Central memory CD8-positive, alpha-beta T cell (primary cell): ENCODE data around the gene ERC2.

ENCODE experiments used
- ATAC-seq: fragments of 150-1000 bp; cut with Tn5 transposase; replicated peaks from 2 replicates; pipeline ENCODE4 v1.10.0; 2022; ENCODE audit warnings: mild to moderate bottlenecking, moderate FRiP score, moderate number of reproducible peaks; ENCODE audit not compliant: poor library complexity, severe bottlenecking; ENCODE audit errors: extremely low read depth
- DNase-seq, 2 donors: peaks; one replicate each; pipeline ENCODE4 v3.0.0; 2021; ENCODE audit warnings: low spot score in 2 of 2
- H3K27ac Mint-ChIP-seq: one replicate; pipeline ENCODE4 v1.8.0; 2022; ENCODE audit warnings: low read depth, mild to moderate bottlenecking, moderate library complexity, mixed read lengths
- H3K27me3 Mint-ChIP-seq: one replicate; pipeline ENCODE4 v1.8.0; 2022; ENCODE audit warnings: mixed read lengths
- H3K36me3 Mint-ChIP-seq: one replicate; pipeline ENCODE4 v1.8.0; 2022; ENCODE audit warnings: mild to moderate bottlenecking, moderate library complexity, mixed read lengths; ENCODE audit not compliant: insufficient read depth
- H3K4me1 Mint-ChIP-seq: one replicate; pipeline ENCODE4 v1.8.0; 2022; ENCODE audit warnings: mixed read lengths
- H3K4me3 Mint-ChIP-seq: one replicate; pipeline ENCODE4 v1.8.0; 2022; ENCODE audit warnings: mild to moderate bottlenecking, moderate library complexity, mixed read lengths
- H3K9me3 Mint-ChIP-seq: one replicate; pipeline ENCODE4 v1.8.0; 2022; ENCODE audit warnings: mixed read lengths

ERC2 gene

DNA sequence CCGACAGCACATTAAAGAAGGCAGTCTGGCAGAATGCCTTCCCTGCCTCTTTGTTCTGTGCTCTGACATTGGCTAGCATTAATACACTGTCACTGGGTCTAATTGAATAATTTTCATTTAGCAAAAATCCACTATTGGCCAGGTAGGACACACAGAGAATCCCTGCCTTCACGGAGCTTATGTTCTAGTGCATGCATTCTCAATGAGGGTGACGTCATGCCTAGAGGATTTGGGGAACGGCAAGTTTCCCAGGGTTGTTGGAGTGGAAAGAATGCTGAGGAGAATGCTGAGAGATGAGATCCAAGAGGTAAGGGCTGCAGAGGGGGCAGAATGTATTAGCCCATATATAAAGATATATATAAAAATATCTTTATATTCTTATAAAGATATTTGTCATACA lies 284.7 kb downstream of the ERC2 start:
- Mint-ChIP-seq H3K4me1 (no peaks in the 10 kb centered on the region), H3K4me3 (no peak overlapping the region), H3K27ac (no peak overlapping the region), H3K36me3 (no peaks in the 10 kb centered on the region), H3K27me3 (no peaks in the 10 kb centered on the region), H3K9me3 (peaks cover 5% of the 10 kb centered on the region)
- ATAC-seq, result no peak
- no peak for DNase-seq

DNA sequence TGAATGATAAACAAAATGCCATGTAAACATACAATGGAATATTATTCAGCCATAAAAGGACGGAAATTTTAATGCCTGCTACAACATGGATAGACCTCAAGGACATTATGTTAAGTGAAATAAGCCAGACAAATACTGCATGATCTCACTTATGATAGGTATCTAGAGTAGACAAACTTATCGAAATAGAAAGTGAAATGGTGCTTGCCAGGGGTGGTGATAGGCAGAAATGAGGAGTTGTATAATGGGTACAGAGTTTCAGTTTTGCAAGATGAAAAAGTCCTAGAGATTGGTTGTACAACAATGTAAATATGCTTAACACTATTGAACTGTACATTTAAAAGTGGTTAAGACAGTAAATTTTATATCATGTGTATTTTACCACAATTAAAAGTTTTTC lies 287.8 kb downstream of the ERC2 start:
- H3K27me3 Mint-ChIP-seq, result no peaks in the 10 kb centered on the region
- DNase-seq (no peak), ATAC-seq (no peak)
- peaks cover 5% of the 10 kb centered on the region for H3K9me3 Mint-ChIP-seq
- H3K4me1 Mint-ChIP-seq, result no peaks in the 10 kb centered on the region
- no peak overlapping the region for H3K27ac Mint-ChIP-seq
- H3K4me3 Mint-ChIP-seq, result no peak overlapping the region
- H3K36me3 Mint-ChIP-seq, result no peaks in the 10 kb centered on the region

GRCh38 chr3:56173601-56174000 lies 294.7 kb downstream of the ERC2 start:
- no peak for DNase-seq
- H3K4me1 Mint-ChIP-seq, result no peaks in the 10 kb centered on the region

GRCh38 chr3:56164436-56164835 lies 303.8 kb downstream of the ERC2 start:
- no peak overlapping the region for H3K4me3 Mint-ChIP-seq
- H3K4me1 Mint-ChIP-seq, result no peaks in the 10 kb centered on the region
- ATAC-seq (no peak), DNase-seq (no peak)
- no peaks in the 10 kb centered on the region for H3K36me3 Mint-ChIP-seq
- H3K27me3 Mint-ChIP-seq, result no peaks in the 10 kb centered on the region
- H3K9me3 Mint-ChIP-seq, result peaks cover 17% of the 10 kb centered on the region
- no peak overlapping the region for H3K27ac Mint-ChIP-seq

More at GRCh38 chr3:56173601-56174000, 294.7 kb downstream of the ERC2 start:
- H3K27me3 Mint-ChIP-seq, result no peaks in the 10 kb centered on the region
- H3K27ac Mint-ChIP-seq, result no peak overlapping the region
- H3K9me3 Mint-ChIP-seq, result no peaks in the 10 kb centered on the region
- no peak overlapping the region for H3K4me3 Mint-ChIP-seq
- no peak for ATAC-seq
- no peaks in the 10 kb centered on the region for H3K36me3 Mint-ChIP-seq

DNA sequence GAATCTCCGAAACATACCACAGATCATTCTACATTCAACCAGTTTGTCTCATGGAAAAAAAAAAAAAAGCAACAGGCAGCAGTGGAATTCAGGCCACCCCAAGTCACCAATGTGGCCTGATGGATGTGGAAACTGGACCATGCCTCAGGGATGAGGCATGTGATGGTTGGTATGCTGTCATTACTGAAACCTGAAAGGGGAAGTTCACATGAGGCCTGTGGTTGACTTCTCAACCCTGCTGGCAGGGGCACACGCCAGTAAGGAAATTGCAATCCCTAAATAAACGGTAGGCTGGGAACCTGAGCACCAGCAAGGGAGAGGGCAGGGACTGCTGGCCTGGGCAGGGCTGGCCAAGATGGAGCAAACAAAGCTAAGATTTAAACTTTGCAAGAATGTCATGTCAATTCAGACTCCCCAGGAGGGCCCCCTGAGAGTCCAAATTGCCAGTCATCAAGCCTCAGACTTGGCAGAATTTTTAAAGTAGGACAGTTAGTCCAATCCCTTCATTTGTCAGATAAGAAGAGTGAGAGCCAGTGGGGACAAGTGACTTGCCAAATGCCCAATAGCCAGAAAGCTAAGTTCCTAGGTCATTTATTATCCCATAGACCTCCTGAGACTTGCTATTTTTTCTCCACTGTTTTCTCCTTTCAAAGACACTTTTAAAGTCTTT lies 310.4 kb downstream of the ERC2 start:
- H3K27ac Mint-ChIP-seq, result no peak overlapping the region
- H3K36me3 Mint-ChIP-seq, result no peaks in the 10 kb centered on the region
- H3K9me3 Mint-ChIP-seq, result peaks cover 14% of the 10 kb centered on the region
- no peak for DNase-seq
- no peak overlapping the region for H3K4me3 Mint-ChIP-seq
- no peaks in the 10 kb centered on the region for H3K27me3 Mint-ChIP-seq
- H3K4me1 Mint-ChIP-seq, result no peaks in the 10 kb centered on the region
- no peak for ATAC-seq

DNA sequence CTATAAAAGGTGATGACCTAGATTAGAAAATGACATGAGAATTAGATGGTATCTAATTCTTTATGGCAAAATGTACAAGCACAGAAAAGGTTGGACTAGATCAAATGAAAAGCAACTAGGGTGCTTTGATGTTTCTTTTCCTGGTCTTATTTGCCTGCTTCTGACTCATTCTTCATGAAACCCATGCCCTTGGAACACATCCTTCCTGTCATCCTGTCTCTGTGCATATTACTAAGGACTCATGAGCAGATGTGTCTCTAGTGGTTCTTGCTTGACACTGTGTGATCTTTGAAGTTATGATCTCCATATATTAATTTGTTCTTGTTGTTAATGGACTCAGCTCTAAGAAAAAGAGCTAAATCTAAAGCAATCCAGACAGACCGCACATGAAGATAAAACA lies 314.0 kb downstream of the ERC2 start:
- no peak for ATAC-seq
- H3K36me3 Mint-ChIP-seq, result no peaks in the 10 kb centered on the region
- H3K27me3 Mint-ChIP-seq, result no peaks in the 10 kb centered on the region
- H3K4me1 Mint-ChIP-seq, result no peaks in the 10 kb centered on the region
- peaks cover 4% of the 10 kb centered on the region for H3K9me3 Mint-ChIP-seq
- no peak overlapping the region for H3K4me3 Mint-ChIP-seq
- no peak for DNase-seq
- no peak overlapping the region for H3K27ac Mint-ChIP-seq

DNA sequence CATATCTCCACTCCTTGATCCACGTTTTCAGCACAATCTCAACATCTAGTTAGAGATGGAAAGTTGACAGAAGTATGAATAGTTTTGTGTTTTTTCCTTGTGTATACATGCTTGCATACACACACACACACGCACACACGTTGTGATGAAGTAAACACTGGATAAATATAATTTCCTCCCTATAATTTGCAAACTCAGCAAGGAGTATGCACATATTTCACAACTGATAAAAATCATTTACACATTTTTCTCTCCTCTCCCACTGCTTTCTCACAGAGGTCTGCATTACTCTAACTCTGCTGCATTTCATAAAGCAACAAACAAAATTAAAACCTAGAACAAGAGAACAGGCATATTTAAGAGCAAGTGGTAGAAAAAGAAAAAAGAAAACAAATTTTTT lies 320.9 kb downstream of the ERC2 start:
- H3K4me3 Mint-ChIP-seq, result no peak overlapping the region
- DNase-seq (no peak), ATAC-seq (no peak)
- H3K27ac Mint-ChIP-seq, result no peak overlapping the region
- H3K36me3 Mint-ChIP-seq, result no peaks in the 10 kb centered on the region
- H3K27me3 Mint-ChIP-seq, result no peaks in the 10 kb centered on the region
- H3K9me3 Mint-ChIP-seq, result no peaks in the 10 kb centered on the region
- H3K4me1 Mint-ChIP-seq, result no peaks in the 10 kb centered on the region

GRCh38 chr3:56145410-56145809 lies 322.9 kb downstream of the ERC2 start:
- peaks cover 6% of the 10 kb centered on the region for H3K9me3 Mint-ChIP-seq
- ATAC-seq (no peak), DNase-seq (no peak)
- H3K27ac Mint-ChIP-seq, result no peak overlapping the region
- H3K4me3 Mint-ChIP-seq, result no peak overlapping the region
- H3K36me3 Mint-ChIP-seq, result no peaks in the 10 kb centered on the region
- H3K4me1 Mint-ChIP-seq, result no peaks in the 10 kb centered on the region
- no peaks in the 10 kb centered on the region for H3K27me3 Mint-ChIP-seq

- H3K36me3 Mint-ChIP-seq, result no peaks in the 10 kb centered on the region
- H3K27ac Mint-ChIP-seq, result no peak overlapping the region
- ATAC-seq (no peak), DNase-seq (no peak)
- H3K9me3 Mint-ChIP-seq, result peaks cover 6% of the 10 kb centered on the region
- H3K27me3 Mint-ChIP-seq, result no peaks in the 10 kb centered on the region
- no peaks in the 10 kb centered on the region for H3K4me1 Mint-ChIP-seq
- no peak overlapping the region for H3K4me3 Mint-ChIP-seq
Observed at GRCh38 chr3:56144805-56145204, 323.5 kb downstream of the ERC2 start.

- ATAC-seq (no peak), DNase-seq (no peak)
- no peaks in the 10 kb centered on the region for H3K4me1 Mint-ChIP-seq
- H3K36me3 Mint-ChIP-seq, result no peaks in the 10 kb centered on the region
- H3K27ac Mint-ChIP-seq, result no peak overlapping the region
- no peaks in the 10 kb centered on the region for H3K27me3 Mint-ChIP-seq
- no peak overlapping the region for H3K4me3 Mint-ChIP-seq
- peaks cover 6% of the 10 kb centered on the region for H3K9me3 Mint-ChIP-seq
Observed at GRCh38 chr3:56137415-56137814, 330.9 kb downstream of the ERC2 start.

GRCh38 chr3:56136514-56136913 lies 331.8 kb downstream of the ERC2 start:
- DNase-seq, result no peak
- peaks cover 6% of the 10 kb centered on the region for H3K9me3 Mint-ChIP-seq
- no peak overlapping the region for H3K4me3 Mint-ChIP-seq
- no peaks in the 10 kb centered on the region for H3K4me1 Mint-ChIP-seq
- H3K36me3 Mint-ChIP-seq, result no peaks in the 10 kb centered on the region
- no peaks in the 10 kb centered on the region for H3K27me3 Mint-ChIP-seq
- no peak for ATAC-seq
- no peak overlapping the region for H3K27ac Mint-ChIP-seq

DNA sequence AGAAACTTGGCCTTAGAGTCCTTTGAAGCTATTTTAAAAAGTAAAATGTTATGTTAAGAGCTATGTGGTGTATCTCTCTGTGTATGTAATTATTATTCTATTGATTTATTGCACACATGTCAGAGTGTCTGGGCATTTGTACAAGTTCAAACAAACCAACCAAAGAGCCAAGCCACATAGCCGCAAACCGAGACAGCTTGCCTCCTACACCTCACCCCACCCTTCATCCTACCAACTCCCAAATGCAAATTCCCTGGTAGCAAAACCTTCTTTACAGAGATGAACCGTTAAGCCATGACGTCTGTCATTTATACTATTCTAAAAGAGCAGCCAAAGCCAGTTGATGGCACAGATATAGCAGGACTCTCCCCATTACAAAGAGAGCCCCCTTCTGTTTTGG lies 332.3 kb downstream of the ERC2 start:
- Mint-ChIP-seq H3K4me1 (no peaks in the 10 kb centered on the region), H3K27me3 (no peaks in the 10 kb centered on the region), H3K9me3 (peaks cover 1% of the 10 kb centered on the region), H3K36me3 (no peaks in the 10 kb centered on the region), H3K4me3 (no peak overlapping the region), H3K27ac (no peak overlapping the region)
- no peak for ATAC-seq
- DNase-seq, result no peak

- no peaks in the 10 kb centered on the region for H3K9me3 Mint-ChIP-seq
Observed at GRCh38 chr3:56133423-56133822, 334.8 kb downstream of the ERC2 start.

GRCh38 chr3:56132762-56133161 lies 335.5 kb downstream of the ERC2 start:
- H3K4me3 Mint-ChIP-seq, result no peak overlapping the region
- no peaks in the 10 kb centered on the region for H3K9me3 Mint-ChIP-seq
- H3K36me3 Mint-ChIP-seq, result no peaks in the 10 kb centered on the region
- H3K27me3 Mint-ChIP-seq, result no peaks in the 10 kb centered on the region
- H3K27ac Mint-ChIP-seq, result no peak overlapping the region
- DNase-seq (no peak), ATAC-seq (no peak)
- H3K4me1 Mint-ChIP-seq, result no peaks in the 10 kb centered on the region

More at GRCh38 chr3:56133423-56133822, 334.8 kb downstream of the ERC2 start:
- Mint-ChIP-seq H3K27me3 (no peaks in the 10 kb centered on the region), H3K4me1 (no peaks in the 10 kb centered on the region), H3K4me3 (no peak overlapping the region), H3K27ac (no peak overlapping the region), H3K36me3 (no peaks in the 10 kb centered on the region)
- no peak for ATAC-seq
- DNase-seq, result no peak
